GM18870 (cell line): ENCODE results near the gene ANKS1B.
A peak's percentile ranks its signal among the peaks of the same experiment; 100 is the strongest.
"Not testable (repeated sequence)": the region's sequence is repeated elsewhere in the genome, so short reads cannot be mapped to it uniquely, and the experiment has no call there.

ENCODE experiments used
- ATAC-seq: cut with Tn5 transposase; IDR thresholded peaks from one replicate; pipeline ENCODE4 v1.9.1; 2021; ENCODE audit warnings: moderate library complexity; ENCODE audit not compliant: unreplicated experiment

ANKS1B gene

GRCh38 chr12:98983647-98984046, 1001.1 kb downstream of the ANKS1B start:
- ATAC-seq: no peak

DNA sequence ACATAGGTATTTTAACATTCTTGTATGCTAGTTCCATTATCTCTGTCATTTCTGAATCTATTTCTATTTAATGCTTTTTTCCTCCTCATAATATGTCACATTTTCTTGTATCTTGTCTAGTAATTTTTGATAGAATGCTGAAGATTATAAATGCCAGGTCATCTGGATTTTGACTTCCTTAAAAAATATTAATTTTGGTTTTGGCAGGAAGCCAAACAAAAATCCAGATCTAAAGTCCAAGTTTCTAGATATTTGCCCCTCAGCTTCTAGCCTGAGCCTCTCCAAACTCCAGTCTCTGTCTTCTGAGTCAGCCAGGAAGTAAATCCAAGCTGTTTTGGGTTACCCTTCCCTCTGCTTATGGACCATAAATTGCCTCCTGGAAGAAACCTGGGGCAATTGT, 1004.2 kb downstream of the ANKS1B start:
- no peak for ATAC-seq

GRCh38 chr12:98977186-98977585, 1007.5 kb downstream of the ANKS1B start:
- no peak for ATAC-seq

- ATAC-seq: no peak
Observed at GRCh38 chr12:98974767-98975381, 1009.9 kb downstream of the ANKS1B start.

DNA sequence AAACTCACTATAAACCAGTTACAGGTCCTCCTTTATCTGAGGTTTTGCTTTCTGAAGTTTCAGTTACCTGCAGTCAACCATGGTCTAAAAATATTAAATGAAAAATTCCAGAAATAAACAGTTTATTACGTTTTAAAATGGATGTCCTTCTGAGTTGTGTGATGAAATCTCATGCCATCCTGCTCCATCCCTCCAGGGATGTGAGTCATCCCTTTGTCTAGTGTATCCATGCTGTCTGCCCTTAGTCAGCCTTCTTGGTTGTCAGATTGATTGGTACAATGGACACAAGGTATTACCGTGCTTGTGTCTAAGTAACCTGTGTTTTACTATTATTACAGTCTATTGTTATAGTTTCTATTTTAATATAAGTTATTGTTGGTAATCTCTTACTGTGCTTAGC, 1011.3 kb downstream of the ANKS1B start:
- ATAC-seq: no peak

- no peak for ATAC-seq
Observed at GRCh38 chr12:98970950-98971349, 1013.8 kb downstream of the ANKS1B start.

DNA sequence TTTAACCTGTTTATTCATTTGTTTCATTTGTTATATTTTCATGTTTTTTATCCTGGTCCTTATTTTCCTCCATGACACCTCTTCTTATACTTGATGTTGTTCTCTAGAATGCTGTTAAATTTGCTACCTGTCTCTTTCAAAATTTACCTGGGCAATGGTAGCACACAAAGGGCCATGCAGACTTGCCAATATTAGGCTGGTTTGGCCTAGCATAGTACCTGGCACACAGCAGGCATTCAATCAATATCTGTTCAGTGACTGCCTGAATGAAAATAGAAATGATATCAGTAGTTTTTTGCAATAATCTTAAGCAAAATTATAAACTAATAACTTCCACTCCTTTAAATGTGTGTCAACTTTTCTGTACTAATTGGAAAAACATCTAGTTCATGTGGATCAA, 1014.5 kb downstream of the ANKS1B start:
- ATAC-seq: no peak

DNA sequence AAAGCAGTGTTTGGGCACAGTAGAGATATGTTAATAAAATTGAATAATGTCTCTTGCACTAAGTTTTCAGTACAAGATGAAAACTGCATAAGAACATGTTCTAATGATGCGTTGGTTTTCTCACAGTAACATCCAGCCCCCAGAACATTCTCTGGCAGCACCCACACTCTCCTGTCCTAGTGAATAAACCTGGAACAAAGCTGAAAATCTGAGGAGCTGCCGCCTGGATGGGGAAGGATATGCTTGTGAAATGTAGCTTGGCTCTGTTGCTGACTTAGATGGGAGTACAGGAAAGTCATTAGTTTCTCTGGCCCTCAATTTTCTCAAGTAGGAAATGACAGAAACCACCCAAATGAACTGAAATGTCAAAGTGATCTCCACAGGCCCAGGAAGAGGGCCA, 1015.8 kb downstream of the ANKS1B start:
- ATAC-seq: no peak

DNA sequence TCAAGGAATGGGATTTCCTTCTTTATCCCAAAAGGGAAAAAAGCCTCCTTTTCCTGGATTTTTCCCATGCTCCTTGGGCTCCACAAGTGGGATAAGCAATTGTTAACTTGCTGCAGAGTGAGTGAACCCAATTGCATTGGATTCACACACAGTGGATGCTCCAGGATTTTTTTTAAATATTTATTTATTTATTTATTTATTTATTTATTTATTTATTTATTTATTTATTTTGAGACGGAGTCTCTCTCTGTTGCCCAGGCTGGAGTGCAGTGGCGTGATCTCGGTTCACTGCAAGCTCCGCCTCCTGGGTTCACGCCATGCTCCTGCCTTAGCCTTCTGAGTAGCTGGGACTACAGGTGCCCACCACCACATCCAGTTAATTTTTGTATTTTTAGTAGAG, 1027.6 kb downstream of the ANKS1B start:
- not testable (repeated sequence) for ATAC-seq

DNA sequence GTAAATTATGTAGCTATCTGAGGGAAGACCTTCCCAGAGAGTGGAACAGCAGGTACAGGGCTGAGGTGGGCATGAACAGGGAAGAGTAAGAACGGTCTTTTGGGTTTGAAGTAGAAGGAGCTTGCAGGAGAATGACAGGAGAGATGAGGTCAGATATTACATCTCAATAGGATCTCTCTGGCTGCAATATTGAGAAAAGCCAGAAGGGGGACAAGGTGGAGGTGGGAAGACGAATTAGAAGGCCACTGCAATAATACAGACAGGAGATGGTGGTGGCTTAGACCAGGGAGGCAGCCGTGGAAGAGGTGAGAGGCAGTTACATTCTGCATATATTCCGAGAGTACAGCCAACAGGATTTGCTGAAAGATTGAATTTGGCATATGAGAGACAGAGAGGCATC, 1029.5 kb downstream of the ANKS1B start:
- ATAC-seq: peak; percentile 77

DNA sequence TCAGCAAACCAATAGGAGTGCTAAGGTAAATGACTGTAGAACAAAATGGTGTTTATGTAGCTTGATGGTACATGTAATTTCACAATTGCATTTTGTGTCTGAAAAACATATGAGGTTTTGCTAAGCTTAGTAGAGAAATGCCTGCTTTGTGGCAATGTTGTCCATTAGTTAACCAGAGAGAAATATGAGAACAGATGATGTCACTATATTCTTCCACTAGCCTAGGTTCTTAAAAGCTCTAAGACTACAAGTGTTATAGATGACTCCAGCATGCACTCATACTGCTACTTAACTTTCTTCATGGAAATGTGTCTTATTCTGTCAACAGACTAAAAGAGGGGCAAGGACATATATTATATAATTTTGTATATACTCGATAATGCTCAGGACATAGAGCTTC, 1030.2 kb downstream of the ANKS1B start:
- no peak for ATAC-seq

DNA sequence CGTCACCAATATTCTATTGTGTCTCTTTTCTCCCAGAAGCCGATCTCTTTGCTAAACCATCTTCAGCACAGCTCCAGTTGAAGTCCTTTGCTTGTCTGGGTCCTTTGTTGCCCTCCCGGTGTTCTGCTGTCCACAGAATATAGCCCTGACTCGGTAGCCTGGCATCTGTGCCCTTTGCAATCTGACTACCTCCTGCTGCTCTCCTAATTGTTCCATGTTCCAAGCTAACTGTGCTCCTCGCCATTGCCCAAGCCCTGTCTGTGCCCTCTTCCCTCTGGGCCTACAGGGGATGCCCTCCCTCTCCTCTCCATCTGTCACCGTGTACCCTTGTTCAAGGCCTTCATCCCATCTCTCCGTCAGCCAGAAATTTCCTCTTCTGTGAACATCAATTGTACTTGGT, 1033.3 kb downstream of the ANKS1B start:
- ATAC-seq: no peak

- no peak for ATAC-seq
Observed at GRCh38 chr12:98948343-98948949, 1036.3 kb downstream of the ANKS1B start.

GRCh38 chr12:98945864-98946263, 1038.9 kb downstream of the ANKS1B start:
- no peak for ATAC-seq

DNA sequence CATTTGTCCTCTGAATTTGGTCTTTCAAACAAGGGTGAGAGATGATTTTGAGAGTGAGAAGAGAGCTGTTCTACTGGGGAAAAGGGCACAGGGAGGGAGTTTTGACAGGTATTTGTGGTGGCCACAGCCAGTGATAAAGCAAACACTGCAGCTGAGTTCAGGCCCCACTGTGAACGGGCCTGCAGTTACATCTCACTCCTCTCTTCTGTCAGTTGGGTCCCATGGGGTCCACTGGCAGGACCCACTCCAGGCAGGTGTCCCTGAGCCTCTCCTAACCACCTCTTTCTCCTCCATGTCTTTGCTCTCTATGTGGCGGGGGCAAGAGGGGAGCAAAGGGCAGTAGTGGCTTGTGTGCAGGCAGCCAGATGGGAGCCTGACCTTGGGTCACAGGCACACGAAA, 1044.8 kb downstream of the ANKS1B start:
- ATAC-seq: no peak

DNA sequence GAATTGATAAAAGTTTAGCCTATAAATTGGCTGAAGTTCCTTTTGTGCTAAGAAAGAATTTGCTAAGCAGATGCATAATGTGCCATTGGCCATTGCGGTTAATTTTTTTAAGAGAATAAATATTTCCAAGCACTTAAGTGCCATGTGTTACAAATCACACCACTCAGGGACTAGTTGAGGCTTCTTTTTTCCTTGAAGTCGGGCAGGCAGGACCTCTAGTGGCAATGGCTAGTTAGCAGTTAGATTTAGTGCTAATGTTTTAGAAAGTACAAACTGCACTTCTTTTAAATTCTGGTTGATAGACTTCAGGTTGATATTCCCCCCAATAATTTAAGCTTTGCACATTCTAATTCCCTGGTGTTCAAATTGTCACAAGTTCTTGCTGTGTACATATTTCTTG, 1045.4 kb downstream of the ANKS1B start:
- ATAC-seq: no peak

DNA sequence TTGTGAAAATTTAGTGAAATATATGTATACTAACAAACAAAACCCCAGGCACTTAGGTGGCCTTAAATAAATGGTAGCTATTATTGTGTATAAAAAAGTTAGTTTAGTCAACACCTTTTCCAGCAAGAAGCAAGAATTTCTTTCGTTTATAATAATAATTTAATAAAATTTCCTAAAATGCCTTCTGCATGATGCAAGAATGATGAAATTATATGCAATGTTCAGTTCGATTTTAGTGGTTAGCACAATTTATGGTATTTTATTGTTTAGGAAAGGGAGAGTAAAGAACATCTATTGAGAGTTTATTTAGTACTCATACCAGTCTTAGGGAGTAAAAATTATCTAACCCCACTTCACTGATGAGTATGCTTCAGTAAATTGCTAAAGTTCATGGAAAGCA, 1048.9 kb downstream of the ANKS1B start:
- no peak for ATAC-seq

- no peak for ATAC-seq
Observed at GRCh38 chr12:98922871-98923270, 1061.9 kb downstream of the ANKS1B start.

DNA sequence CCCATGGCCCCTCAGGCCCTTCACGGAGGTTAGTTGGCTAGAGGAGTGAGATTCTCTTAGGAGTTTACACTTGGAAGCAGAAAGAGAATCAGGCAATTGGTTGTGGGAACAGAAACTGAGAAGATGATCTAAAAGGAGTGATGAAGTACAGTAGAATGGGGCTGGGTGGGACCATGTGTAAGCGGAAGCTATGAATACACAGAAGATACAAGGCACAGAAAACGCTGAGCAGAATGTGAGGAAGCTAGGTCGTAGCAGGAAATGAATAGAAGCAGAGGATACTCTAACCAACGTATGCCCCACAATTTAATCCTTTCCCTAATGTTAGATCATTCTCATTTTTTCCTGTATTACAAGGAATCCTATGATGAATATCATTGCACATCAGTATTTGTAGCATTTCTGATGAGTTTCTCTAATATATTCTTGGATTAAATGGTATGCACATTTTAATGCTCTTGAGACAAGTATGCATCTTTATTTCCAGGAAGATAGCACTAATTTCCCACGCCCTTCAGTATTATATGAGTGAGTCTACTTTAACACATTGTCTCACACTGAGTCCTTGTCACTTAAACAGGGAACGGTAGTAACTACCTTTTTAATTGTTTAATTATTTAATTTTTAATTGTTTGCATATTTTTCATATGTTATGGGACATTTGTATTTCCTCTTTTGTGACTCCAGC, 1066.4 kb downstream of the ANKS1B start:
- no peak for ATAC-seq

DNA sequence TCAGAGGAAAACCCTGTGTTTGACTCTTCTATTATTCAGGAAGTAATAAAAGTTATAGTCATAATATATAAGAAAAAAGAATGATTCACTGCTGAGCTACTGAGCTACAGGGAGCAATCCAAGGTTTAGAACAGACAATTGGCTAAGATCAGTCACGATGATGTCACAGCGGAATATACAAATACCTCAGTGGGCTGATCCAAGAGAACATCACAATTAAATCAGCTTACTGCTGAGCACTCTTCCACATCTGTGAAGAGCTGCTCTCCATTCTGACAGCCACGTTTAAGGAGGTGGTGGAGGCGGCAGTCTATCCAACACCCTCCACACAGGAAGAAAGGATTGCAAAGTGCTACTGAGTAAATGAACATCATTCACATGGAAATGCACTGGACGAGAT, 1068.6 kb downstream of the ANKS1B start:
- no peak for ATAC-seq

DNA sequence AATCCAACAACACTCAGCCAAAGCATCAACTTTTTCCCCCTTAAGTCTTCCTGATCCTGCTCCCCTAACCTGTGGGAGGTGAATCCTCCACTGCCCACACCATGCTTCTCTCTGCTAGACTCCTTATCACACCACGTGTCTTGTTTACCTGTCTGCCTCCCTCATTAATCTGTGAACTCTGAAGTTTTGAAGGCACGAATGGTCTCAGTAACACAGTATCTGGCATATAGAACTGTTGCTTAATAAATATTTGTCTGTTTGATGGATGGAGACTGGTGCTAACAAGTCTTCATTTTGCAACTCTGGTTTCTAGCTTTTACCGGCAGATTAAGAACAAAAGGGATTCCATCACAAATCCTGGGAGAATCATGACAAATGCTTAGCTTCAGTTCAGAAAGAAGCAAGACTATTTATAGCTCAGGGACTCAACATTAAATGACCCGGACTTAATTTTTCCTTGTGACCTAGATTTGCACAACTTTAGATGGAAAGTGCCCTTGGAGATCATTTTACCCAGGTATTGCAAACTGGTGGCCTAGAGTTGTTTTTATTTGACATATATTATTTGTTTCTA, 1072.2 kb downstream of the ANKS1B start:
- ATAC-seq: no peak

DNA sequence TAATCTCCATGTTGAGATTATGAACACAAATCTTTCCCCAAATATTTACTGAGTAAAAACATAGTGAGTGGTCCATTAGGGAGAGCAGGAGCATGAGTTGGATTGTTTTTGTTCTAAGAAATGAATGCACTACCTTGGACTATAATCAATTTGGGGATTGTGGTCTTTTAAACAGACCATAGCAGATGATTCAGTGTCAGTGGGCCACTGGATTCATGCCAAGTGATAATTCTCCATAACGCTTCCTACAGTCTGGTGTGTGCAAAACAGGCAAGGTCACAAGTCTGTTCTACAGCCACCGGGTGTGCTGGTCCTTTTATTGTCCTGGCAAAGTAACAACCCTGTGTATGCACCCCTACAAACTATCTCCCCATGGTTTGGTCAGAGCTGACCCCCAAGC, 1073.3 kb downstream of the ANKS1B start:
- ATAC-seq: no peak
